DND-41 (cell line): ENCODE data around the gene RPRM.

Experiments
- EZH2 ChIP-seq: IDR thresholded peaks from 3 replicates; pipeline ENCODE4 v1.6.1; 2012; ENCODE audit warnings: borderline replicate concordance, low read depth, mild to moderate bottlenecking, moderate library complexity, low read length, inconsistent platforms; ENCODE audit not compliant: severe bottlenecking
- TF ChIP-seq, protein P1 (sequence below): IDR thresholded peaks from 2 replicates; pipeline ENCODE4 v1.5.1; 2012; ENCODE audit warnings: borderline replicate concordance, low read length, moderate library complexity, mild to moderate bottlenecking; ENCODE audit not compliant: poor library complexity, severe bottlenecking; ENCODE audit errors: extremely low read depth

DNA sequence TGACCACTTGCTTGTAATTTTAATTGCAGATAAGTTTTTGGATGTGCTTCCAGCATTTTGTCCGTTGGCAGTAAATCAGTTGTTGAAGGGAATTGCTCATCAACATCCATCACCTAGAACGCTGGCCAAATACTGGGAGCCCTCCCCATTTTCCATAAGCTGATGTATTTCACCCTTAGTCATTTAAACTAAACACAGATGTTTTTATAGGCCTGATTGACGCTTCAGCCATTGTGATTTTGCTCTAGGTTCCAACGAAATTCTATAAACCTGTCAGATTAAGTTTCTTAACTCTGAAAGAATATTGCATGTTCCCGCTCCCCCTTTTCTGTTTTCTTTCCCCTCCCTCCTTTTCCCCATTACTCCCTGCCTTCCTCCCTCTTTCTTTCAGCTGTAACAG is 1.0 kb upstream of the RPRM start:
- TF ChIP-seq, protein P1, sequence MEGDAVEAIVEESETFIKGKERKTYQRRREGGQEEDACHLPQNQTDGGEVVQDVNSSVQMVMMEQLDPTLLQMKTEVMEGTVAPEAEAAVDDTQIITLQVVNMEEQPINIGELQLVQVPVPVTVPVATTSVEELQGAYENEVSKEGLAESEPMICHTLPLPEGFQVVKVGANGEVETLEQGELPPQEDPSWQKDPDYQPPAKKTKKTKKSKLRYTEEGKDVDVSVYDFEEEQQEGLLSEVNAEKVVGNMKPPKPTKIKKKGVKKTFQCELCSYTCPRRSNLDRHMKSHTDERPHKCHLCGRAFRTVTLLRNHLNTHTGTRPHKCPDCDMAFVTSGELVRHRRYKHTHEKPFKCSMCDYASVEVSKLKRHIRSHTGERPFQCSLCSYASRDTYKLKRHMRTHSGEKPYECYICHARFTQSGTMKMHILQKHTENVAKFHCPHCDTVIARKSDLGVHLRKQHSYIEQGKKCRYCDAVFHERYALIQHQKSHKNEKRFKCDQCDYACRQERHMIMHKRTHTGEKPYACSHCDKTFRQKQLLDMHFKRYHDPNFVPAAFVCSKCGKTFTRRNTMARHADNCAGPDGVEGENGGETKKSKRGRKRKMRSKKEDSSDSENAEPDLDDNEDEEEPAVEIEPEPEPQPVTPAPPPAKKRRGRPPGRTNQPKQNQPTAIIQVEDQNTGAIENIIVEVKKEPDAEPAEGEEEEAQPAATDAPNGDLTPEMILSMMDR, result no peak
- no peak for TF ChIP-seq EZH2
